Fibroblast of lung (primary cell): ENCODE measurements around the gene TTLL11. TPM values are rescaled to one million over a fixed set of nuclear protein-coding genes. Genes with fewer than 3 reads are reported as not detected.

ENCODE experiments used
- DNase-seq, 2 donors: peaks; one replicate each; pipeline versions ENCODE4 v3.0.0 to v3.0.0-alpha.2; 2010; ENCODE audit warnings: low read depth in 2 of 2
- H2AFZ ChIP-seq: 2 replicates; pipeline ENCODE4 v1.5.1; 2012; ENCODE audit warnings: low read length, control low read depth, inconsistent platforms
- H3K27ac ChIP-seq: 2 replicates; pipeline ENCODE4 v1.5.1; 2011; ENCODE audit warnings: low read length, control low read depth; ENCODE audit not compliant: insufficient read depth
- H3K27me3 ChIP-seq: 2 replicates; pipeline ENCODE4 v1.5.1; 2011; ENCODE audit warnings: mild to moderate bottlenecking, low read length; ENCODE audit not compliant: control insufficient read depth, insufficient read depth
- H3K36me3 ChIP-seq: 2 replicates; pipeline ENCODE4 v1.5.1; 2011; ENCODE audit warnings: low read length; ENCODE audit not compliant: control insufficient read depth, insufficient read depth
- H3K4me1 ChIP-seq: 2 replicates; pipeline ENCODE4 v1.5.1; 2011; ENCODE audit warnings: low read length; ENCODE audit not compliant: control insufficient read depth, insufficient read depth; ENCODE audit errors: extremely low read depth
- H3K4me2 ChIP-seq: 2 replicates; pipeline ENCODE4 v1.5.1; 2011; ENCODE audit warnings: low read length, control low read depth; ENCODE audit not compliant: insufficient read depth; ENCODE audit errors: extremely low read depth
- H3K4me3 ChIP-seq, 4 experiments: fragments of 200-600 bp in 1 of 4; sonication (generic) in 1 of 4; replicated peaks in 1 of 4; 2 replicates each; pipeline ENCODE4 v1.5.1; 2011 to 2016; ENCODE audit warnings: low read length in 4 of 4, low read depth in 3 of 4, mild to moderate bottlenecking in 3 of 4, control low read depth in 2 of 4, inconsistent platforms in 1 of 4, mixed read lengths in 1 of 4; ENCODE audit not compliant: insufficient read depth in 1 of 4; ENCODE audit errors: control extremely low read depth in 1 of 4
- H3K79me2 ChIP-seq: 2 replicates; pipeline ENCODE4 v1.5.1; 2012; ENCODE audit warnings: mild to moderate bottlenecking, low read length, inconsistent platforms; ENCODE audit not compliant: control insufficient read depth, insufficient read depth
- H3K9ac ChIP-seq: 2 replicates; pipeline ENCODE4 v1.5.1; 2011; ENCODE audit warnings: mild to moderate bottlenecking, low read length, control low read depth; ENCODE audit not compliant: insufficient read depth
- H3K9me3 ChIP-seq: 2 replicates; pipeline ENCODE4 v1.5.1; 2012; ENCODE audit warnings: low read depth, low read length; ENCODE audit not compliant: control insufficient read depth, insufficient read depth
- H4K20me1 ChIP-seq: 2 replicates; pipeline ENCODE4 v1.5.1; 2011; ENCODE audit warnings: low read length; ENCODE audit not compliant: control insufficient read depth, insufficient read depth; ENCODE audit errors: extremely low read depth
- CTCF ChIP-seq, 2 donors: IDR thresholded peaks in 1 of 2; conservative IDR thresholded peaks in 1 of 2; 1 replicate in 1 of 2; 2 replicates in 1 of 2; pipeline ENCODE4 v1.5.1; 2011 to 2012; ENCODE audit warnings: low read length in 2 of 2, control low read depth in 1 of 2, inconsistent platforms in 1 of 2, low read depth in 1 of 2, mild to moderate bottlenecking in 1 of 2
- EZH2 ChIP-seq: IDR thresholded peaks from 2 replicates; pipeline ENCODE4 v1.5.1; 2012; ENCODE audit warnings: low read length, control low read depth, mild to moderate bottlenecking; ENCODE audit errors: missing control alignments
- polyA plus RNA-seq, 2 donors: library from polyadenylated mRNA; depleted of rRNA in 1 of 2; stranded (reverse) in 1 of 2; unstranded in 1 of 2; fragments of >200 nt; gene quantifications; 2 replicates each; pipeline ENCODE4 v1.2.1, GENCODE V29; 2011 to 2012; ENCODE audit warnings: missing spikeins in 1 of 2
- total RNA-seq: library from RNA; depleted of rRNA; stranded (reverse); fragments of >200 nt; gene quantifications from 2 replicates; pipeline ENCODE4 v1.2.1, GENCODE V29; 2014

Gene TTLL11
- total and polyA plus RNA-seq, 2 donors (not counting 1 experiment from before 2014, with no cell fraction given): 3.9 to 4.8 TPM

- DNase-seq: no peak
- Histone ChIP-seq H3K79me2 (no peaks in the 10 kb centered on the region), H3K36me3 (no peaks in the 10 kb centered on the region), H3K27me3 (no peaks in the 10 kb centered on the region), H4K20me1 (no peaks in the 10 kb centered on the region), H3K27ac (no peak overlapping the region), H3K9ac (no peak overlapping the region), H2AFZ (no peak overlapping the region), H3K4me3 (no peak overlapping the region), H3K4me2 (no peak overlapping the region), H3K4me1 (no peaks in the 10 kb centered on the region), H3K9me3 (no peaks in the 10 kb centered on the region)
- TF ChIP-seq EZH2 (no peak), CTCF (conservative IDR thresholded peaks at IDR 0.05 in 1 of 2, IDR thresholded peaks at IDR 0.05 in 1 of 2; ENCODE audit: low read depth in 1 of 2, low read length in 2 of 2) (no peak)
Observed at GRCh38 chr9:121862371-121863332, 230.5 kb downstream of the TTLL11 start.

GRCh38 chr9:121861501-121862180 is 231.5 kb downstream of the TTLL11 start:
- H3K27me3 ChIP-seq: no peaks in the 10 kb centered on the region
- H3K4me1 ChIP-seq: no peaks in the 10 kb centered on the region
- no peak overlapping the region for H3K9ac ChIP-seq

More at GRCh38 chr9:121861501-121862180, 231.5 kb downstream of the TTLL11 start:
- DNase-seq: no peak
- H3K9me3 ChIP-seq: no peaks in the 10 kb centered on the region
- no peaks in the 10 kb centered on the region for H3K36me3 ChIP-seq
- H3K79me2 ChIP-seq: no peaks in the 10 kb centered on the region
- TF ChIP-seq CTCF (conservative IDR thresholded peaks at IDR 0.05 in 1 of 2, IDR thresholded peaks at IDR 0.05 in 1 of 2; ENCODE audit: low read depth in 1 of 2, low read length in 2 of 2) (peak; percentile 26 to 43), EZH2 (no peak)
- H3K27ac ChIP-seq: no peak overlapping the region
- H4K20me1 ChIP-seq: no peaks in the 10 kb centered on the region
- H3K4me3 ChIP-seq: no peak overlapping the region
- no peak overlapping the region for H3K4me2 ChIP-seq
- no peak overlapping the region for H2AFZ ChIP-seq
